HG03575 (cell line): Measurements from ENCODE around the gene LIPT1.
"Not testable (repeated sequence)": the region's sequence is repeated elsewhere in the genome, so short reads cannot be mapped to it uniquely, and the experiment has no call there.

Experiments used
- ATAC-seq: cut with Tn5 transposase; IDR thresholded peaks from one replicate; pipeline ENCODE4 v1.9.1; 2021; ENCODE audit not compliant: unreplicated experiment, insufficient number of reproducible peaks, low FRiP score; ENCODE audit errors: extremely low read depth

Gene LIPT1

DNA sequence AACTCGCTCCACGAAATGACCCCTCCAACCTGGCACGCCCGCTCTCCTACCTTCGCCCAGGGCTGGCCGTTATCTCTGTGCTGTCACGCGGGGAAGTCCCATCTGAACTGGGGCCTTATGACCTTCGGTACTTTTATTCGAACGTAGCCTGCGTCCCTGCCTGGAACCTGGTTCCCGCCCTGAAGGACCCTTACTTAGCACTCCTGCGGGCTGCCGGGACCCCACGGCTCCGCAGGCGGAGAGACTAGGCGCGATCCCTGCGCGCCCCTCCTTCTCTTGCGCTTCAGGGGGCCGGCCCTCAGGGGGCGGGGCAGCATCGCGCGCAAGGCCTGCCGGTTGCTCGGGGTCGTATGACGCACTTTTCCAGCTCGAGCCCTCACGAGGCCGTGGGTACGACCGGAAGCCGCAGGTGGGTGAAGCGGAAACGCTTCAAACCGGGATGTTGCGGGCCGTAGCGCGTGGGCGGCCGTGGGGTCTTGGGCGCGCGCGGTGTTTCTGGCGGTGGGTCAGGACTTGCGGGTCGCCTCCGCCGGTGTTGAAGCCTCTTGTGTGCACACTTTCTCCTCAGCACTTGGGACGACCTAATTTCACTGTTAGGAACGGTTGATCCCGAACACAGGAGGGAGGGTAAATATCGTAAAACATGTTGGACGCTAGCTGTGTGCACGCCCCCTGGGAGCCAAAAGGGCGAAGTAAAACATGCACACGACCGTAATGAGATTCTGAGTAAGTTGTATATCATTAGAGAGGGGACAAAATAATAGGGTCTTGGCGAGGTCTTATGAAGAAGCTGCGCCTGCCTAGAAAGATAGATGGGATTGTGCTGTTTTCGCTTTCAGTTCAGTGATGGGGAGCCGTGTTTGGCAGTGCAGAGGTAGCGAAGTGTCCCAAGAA lies at the start of gene LIPT1, which contains the start of gene TSGA10:
Gene LIPT1 (plus strand): TSS at position 325 of the 894 bp plus-strand sequence. CDS start 6,991 bp downstream, outside the sequence.
Gene TSGA10 (minus strand): TSS at position 300 of the 894 bp plus-strand sequence. CDS start 45,503 bp downstream, outside the sequence.
- peak; percentile 47 for ATAC-seq

DNA sequence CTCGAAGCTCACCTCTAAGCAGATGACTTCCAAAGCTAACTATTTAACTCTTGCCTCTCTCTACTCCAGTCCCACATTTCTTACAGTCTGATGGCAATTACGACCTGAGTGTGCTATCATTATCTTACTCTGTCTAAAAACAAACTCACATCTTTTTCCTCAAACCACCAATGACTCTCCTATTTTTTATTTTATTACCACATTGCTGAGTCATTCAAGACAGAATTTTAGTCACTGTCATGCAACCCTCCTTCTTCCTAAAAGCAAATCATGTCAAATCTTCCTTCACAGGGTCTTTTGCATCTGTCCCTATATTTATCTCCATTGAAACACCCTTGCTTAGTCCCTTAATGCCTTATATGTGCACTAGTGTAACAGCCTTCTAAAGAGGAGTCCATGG lies 47.9 kb upstream of the LIPT1 start:
- ATAC-seq: no peak

DNA sequence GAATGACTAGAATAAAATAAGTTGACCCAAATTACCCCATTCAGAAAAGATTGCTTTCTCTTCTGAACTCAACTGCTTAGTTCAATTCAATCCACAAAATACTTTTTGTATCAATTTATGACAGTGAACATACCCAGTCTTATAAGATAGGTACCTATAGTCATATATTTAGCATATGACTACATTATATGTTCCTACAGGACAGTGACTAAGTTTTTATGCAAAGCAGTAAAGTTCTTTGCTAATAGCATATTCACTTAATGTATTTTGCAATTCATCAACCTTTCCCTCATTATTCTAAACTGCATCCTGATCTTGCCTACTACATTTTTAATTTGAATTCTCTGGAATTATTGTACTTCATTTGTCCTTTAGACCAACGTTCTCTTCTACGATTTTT lies 43.5 kb upstream of the LIPT1 start:
- ATAC-seq: no peak

DNA sequence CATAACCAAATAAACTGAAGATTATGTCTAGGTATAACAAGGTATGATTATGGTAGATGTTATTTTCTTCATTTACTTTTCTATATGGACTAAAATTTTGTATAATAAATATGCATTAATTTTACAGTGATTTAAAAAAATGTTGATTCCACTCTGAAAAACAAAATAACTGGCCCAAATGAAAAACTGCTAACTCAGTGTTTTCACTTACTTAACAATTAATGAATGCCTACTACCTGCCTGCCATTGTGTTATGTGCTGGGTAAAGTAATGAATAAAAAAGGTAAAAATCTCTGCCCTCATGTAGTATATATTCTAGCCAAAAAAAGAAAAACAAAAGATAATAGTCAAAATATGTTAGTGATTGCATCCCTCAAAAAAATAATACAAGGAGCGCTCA lies 42.8 kb upstream of the LIPT1 start:
- ATAC-seq: no peak

DNA sequence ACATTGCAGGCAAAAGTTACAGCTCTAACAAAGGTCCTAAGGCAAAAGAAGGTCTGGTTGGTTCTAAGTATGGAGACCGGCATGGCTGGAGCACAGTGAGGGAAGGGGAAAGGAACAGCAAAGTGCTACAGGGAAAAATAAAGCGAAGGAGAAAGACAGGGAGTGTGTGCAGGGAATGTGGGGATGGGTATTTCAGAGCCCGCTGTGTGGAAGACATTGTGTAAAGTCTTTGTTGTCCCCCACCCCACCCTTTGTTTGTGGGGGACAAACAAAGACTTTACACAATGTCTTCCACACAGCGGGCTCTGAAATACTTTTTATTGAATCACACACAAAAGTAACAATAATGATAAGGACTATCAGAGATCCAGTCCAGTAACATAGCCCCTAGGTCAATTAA lies 42.1 kb upstream of the LIPT1 start:
- no peak for ATAC-seq

DNA sequence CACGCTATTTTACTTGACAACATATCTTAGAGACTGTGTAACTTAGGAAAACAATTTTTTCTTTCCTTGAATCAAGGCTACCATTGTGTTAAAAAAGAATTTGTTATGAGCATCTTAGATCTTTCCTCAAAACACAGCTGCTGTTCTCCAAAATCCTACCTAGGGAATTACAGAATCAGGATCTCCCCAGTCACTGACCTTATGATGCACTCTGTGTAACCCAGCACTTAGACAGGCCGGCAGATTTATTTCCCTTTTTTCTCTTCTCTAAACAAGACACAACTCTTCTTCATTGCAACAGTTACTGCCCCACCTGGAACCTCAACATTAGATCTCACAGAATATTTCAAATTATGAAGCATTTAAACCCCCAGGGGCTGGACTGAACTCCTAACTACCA lies 26.8 kb upstream of the LIPT1 start:
- ATAC-seq: no peak

DNA sequence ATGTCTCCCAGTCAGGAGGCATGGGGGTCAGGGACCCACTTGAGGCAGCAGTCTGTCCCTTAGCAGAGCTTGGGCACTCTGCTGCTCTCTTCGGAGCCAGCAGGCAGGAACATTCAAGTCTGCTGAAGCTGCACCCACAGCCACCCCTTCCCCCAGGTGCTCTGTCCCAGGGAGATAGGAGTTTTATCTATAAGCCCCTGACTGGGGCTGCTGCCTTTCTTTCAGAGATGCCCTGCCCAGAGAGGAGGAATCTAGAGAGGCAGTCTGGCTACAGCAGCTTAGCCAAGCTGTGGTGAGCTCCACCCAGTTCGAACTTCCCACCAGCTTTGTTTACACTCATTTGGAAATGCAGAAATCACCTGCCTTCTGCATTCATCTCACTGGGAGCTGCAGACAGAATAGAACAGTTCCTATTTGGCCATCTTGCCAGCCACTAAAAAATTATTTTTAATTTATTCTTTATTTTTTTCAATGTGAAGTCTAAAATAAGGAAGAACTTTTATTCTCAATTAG lies 19.7 kb upstream of the LIPT1 start:
- ATAC-seq: not testable (repeated sequence)

DNA sequence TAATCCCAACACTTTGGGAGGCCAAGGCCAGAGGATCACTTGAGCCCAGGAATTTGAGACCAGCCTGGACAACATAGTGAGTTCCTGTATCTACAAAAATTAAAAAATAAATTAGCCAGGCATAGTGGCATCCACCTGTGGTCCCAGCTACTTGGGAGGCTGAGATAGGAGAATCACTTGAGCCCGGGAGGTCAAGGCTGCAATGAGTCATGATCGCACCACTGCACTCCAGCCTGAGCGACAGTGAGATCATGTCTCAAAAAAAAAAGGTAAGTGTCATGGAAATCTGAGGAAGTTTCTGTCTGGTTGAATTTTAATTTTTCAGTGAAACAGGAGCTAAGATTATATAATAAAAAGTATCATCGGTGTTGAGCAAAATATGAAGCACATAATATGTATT lies 15.8 kb upstream of the LIPT1 start:
- no peak for ATAC-seq

DNA sequence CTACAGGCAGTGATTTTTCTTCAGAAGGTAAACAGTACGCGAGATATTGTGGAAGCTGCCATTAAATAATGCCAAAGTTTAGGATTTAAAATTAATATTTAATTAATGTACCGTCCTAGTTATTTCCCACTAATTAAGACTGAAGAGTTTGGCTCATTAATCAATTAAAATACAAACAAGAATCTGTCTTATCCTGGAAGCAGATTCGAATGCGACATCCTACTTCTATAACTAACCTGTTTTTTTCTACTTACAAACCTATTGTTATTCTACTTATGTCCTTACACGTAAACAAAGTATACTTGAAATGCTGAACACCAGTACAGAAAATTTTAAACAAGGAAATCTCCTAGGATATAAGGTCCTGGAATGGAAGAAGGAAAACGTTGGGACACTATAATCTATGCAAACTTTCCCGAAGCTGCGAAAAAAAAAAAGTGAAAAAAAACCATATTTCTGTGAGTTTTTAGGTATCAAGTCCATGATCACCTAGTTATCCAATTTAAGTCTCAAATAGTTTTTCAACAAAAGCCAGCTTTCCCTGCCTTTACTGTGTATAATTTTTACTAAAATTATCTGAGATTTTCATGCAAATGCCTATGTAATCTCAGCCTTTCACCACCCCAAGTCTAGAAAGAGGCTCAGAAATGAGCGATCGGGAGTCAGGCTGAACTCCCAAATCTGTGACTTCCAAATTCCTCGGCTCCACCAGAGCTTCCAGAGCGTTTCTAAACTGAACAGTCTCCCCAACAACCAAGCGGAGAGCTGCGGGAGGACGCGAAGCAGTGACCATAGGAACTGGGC lies 14.5 kb upstream of the LIPT1 start:
- no peak for ATAC-seq

DNA sequence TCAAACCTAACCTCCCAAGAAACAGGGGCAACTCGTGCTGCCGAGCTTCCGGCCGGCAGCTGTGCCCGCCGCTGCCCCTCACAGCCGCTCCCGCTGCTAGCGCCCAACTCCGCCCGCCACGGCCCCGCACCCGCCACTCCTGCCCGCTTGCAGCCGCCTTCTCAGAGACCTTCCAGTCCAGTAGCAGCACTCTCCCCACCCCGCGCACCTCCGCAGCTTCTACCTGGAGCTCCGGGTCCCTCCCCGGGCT lies 14.0 kb upstream of the LIPT1 start:
- peak; percentile 1 for ATAC-seq

DNA sequence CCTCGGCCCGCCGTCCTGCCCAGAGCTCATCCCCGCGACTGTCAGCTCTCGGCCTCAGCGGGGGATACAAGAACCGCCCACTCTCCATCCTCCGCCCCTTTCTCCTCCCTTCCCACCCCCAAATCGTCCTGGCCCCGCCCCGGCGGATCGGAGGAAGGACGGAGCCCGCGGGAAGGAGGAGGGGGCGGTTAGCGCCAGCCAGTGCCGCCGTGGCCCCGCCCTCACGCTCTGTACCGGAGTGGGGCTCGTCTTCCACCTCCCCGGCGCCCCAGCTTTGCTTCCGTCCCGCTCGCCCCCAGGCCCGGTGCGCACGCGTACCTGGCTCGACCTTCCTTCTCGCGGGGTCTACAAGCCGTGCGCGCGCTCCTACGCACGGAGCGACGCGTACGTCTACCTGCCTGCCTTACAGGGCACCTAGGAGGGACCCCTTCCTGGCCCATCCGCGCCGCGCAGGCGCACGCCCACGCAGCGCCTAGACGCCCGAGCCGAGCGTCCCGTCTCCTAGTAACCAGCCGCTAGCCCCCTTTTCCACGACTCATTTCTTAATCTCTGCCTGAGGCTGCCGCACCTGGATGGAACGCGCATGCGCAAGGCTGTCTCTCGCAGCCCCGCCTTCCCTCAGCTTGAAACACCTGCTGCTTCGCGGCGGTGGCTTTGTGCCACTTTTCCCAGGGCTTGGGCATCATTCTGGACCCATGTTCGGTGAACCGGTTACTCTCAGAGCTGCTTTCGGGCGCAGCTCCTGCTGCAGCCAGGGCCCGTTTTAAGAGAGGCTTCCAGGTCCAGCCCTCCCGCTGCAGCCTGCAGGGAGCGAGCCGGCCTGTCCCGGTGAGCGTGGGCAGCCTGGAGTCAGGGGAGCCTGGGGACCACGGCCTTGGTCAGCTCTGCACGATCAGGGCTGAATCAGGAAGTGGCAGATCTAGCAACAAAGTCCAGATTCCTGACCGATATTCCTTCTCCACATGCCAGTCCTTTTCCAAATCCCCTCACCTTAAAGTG lies 13.4 kb upstream of the LIPT1 start, which contains the start of gene C2orf15:
Gene C2orf15 (plus strand): TSS at position 598 of the 999 bp plus-strand sequence. CDS start 8,852 bp downstream, outside the sequence.
- ATAC-seq: peak; percentile 52

DNA sequence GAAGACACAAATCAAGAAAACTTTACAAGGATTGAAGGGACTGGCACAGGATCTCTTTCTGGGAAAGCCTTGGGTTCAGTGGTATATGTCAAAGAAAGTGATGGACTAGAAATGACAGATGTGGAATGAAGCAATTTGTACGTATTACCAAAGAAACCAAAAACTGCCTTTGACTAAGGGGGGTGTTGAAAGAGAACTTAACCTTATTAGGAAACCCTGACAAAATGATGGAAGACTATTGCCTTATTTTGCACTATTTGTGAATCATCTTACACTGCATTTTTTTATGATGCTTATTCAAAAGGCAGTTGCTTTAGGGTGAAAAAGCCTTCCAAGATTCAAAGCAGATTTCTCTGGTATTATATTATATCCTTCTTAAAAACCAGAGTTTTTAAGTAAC lies 4.1 kb upstream of the LIPT1 start:
- no peak for ATAC-seq

DNA sequence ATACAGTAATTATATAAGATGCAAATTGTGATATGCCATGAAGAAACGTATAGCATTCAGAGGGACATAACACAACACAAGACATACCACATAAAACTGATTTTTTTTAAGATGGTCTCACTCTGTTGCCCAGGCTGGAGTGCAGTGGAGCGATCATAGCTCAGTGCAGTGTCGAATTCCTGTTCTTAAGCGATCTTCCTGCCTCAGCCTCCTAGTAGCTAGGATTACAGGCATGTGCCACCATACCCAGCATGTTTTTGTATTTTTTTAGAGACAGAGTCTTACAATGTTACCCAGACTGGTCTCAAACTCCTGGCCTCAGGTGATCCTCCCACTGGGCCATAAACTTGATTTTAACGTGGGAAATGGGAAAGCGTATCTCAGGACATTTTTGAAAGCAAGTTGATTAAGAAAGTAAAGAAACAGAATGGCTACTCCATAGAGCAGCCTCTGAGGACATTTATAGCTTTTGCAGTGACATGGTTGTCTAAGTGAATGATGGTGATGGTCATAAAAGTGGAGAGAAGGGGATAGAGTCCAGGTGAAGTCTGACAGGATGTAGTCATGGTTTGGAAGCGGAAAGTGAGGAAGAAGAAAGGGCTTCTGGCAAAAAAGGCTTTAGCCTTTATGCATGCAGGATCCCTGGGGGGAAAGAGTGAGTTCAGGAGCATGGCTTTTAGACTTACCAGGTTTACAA lies 2.4 kb upstream of the LIPT1 start:
- ATAC-seq: no peak

DNA sequence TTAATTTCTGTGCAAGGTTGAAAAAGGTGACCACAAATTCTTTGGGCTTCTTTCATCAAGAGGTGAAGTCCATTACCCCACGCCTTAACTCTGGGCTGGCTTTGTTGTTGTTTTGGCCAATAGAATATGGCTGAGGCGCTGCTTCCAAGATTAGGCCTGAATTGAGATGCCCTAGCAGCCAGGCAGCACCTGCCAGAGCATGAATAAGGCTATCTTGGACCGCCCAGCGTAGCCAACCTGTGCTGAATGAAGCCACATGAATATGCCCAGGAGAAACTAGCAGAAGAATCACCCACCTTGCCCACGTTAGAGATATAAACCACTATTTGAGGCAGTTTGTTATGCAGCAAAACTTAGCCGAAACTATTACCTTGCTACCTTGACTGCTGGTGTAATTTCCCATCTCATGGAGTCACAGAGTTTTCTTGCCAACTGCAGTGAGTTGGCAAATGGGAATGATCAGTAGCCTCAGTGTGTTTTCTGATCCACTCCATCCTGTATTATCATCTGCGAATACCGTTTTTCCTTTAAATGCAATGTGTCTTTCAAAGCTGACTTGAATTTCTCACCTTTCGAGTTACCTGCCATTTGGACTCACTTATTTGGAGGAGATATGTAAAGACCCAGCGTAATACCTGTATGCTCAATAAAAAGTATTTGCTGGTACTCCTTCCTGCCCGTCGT lies 704 bp upstream of the LIPT1 start:
- ATAC-seq: no peak

DNA sequence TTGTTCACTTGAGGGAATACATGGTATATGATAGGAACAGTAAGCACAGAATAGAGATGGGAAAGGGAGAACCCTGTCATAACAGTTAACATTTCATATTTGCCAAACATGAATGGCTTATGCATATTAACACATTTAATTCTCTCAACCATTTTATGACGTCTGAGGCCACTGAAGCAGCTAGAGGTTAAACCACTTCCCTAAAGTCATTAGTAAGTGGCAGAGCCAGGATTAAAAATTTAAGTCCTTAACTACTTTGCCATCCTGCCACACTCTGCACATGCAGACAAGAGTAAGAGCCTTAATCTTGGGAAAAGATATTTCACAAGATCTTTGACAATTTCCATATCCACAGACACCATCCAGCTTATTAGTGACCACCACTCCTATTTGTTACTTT lies 2.1 kb downstream of the LIPT1 start:
- ATAC-seq: no peak

DNA sequence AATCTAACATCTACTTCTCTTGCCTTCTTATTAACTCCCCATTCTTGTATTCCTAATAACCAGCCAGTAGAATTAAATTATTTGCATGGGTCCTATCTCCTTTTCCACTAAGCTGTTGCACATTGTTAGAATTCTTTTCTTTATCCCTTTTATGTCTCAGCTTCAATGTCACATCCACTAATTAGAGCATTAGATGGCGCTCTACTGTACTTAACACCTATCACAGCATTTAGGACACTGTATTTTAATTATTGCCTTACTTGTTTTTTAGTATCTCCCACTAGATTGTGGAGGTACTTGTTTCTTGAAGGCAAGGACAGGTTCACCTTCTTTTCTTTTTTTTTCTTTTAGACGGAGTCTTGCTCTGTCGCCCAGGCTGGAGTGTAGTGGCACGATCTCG lies 3.8 kb downstream of the LIPT1 start:
- ATAC-seq: no peak

DNA sequence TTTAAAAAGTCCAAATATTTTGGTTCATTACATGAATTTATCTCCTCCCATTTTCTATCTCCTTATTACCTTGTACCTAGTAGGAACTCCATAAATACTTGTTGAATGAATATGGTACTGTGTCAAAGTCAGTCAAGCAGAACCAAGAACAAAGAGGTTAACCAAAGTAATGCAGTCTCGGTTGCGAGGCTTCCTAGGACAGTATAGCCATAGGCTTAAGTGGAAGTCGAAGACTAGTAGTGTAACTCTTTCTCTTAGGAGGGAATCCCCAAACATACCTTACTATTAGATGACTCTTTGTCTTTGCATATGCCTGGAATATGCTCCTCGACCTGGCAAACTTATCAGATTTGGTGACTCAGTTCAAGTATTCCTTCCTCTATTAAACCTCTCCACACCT lies 4.8 kb downstream of the LIPT1 start:
- ATAC-seq: no peak

DNA sequence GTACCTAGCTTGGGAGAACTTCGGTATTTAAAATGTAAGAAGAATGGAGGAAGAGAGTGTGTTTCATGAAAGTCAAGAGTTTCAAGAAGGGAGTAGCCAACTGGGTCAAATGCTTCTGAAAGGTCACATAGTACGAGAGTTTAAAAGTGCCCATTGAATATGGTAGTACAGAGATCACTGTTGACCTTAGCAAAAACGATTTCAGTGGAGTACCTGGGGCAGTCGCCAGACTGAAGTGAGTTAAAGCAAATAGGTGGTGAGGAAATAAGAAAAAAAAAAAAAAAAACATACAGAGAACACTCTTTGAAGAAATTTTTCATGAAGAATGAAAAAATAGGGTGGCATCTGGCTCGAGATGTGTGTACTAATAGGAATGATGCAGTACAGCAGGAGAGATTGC lies 11.5 kb downstream of the LIPT1 start:
- ATAC-seq: no peak
